Effector memory CD4-positive, alpha-beta T cell (primary cell): ENCODE results near the gene PCSK6.

Source experiments
- DNase-seq, 3 donors: peaks; one replicate each; pipeline ENCODE4 v3.0.0-alpha.2; 2020
- H3K27ac ChIP-seq: 2 replicates; pipeline ENCODE4 v1.7.0; 2013; ENCODE audit warnings: mild to moderate bottlenecking, low read length, moderate library complexity; ENCODE audit not compliant: insufficient read depth, poor library complexity, severe bottlenecking
- H3K27me3 ChIP-seq: replicated peaks from 2 replicates; pipeline ENCODE4 v1.7.0; 2013; ENCODE audit warnings: mild to moderate bottlenecking, low read length; ENCODE audit not compliant: insufficient read depth, control insufficient read depth, poor library complexity, severe bottlenecking
- H3K36me3 ChIP-seq: 2 replicates; pipeline ENCODE4 v1.7.0; 2013; ENCODE audit warnings: mild to moderate bottlenecking, low read length, moderate library complexity; ENCODE audit not compliant: control insufficient read depth, insufficient read depth
- H3K4me1 ChIP-seq: 2 replicates; pipeline ENCODE4 v1.7.0; 2013; ENCODE audit warnings: low read length, mild to moderate bottlenecking; ENCODE audit not compliant: control insufficient read depth, insufficient read depth, poor library complexity, severe bottlenecking
- H3K4me3 ChIP-seq: 2 replicates; pipeline ENCODE4 v1.7.0; 2013; ENCODE audit warnings: low read length, low read depth, mild to moderate bottlenecking; ENCODE audit not compliant: insufficient read depth, poor library complexity, severe bottlenecking
- H3K9me3 ChIP-seq: 2 replicates; pipeline ENCODE4 v1.7.0; 2013; ENCODE audit warnings: mild to moderate bottlenecking, low read length, moderate library complexity; ENCODE audit not compliant: control insufficient read depth

The PCSK6 gene

DNA sequence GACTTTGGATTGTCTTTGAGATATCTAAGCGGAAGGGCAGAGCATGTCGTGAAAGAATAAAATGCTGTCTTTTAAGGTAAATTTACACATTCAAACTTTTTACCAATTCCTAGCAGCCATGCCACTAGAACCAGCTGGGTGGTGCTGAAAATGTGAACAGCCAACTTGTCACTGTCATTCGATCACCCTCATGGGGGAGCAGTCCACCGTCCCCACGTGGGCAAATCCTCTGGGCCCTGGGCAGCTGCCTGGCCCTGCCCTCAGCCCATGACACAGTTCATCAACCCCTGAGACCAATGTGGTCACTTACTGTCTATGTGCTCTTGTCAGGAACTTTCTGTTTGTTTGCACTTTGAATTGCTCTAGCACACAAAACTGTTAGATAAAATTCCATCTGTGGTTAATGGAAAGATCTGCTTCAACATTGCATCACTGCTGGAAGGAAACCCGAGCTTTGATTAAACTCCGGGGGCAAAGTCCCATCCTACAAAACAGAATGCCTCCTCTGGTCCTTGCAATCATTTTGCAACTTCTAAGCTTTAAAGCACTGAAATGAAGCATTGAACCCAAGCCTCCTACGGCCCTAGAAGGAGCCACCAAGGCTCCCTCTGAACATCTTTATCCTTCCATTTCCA is 50.1 kb downstream of the PCSK6 start:
- H3K27me3 ChIP-seq = no peaks in the 10 kb centered on the region
- no peaks in the 10 kb centered on the region for H3K36me3 ChIP-seq
- no peak overlapping the region for H3K27ac ChIP-seq
- DNase-seq = no peak
- no peak overlapping the region for H3K4me3 ChIP-seq
- H3K9me3 ChIP-seq = no peaks in the 10 kb centered on the region
- no peaks in the 10 kb centered on the region for H3K4me1 ChIP-seq

DNA sequence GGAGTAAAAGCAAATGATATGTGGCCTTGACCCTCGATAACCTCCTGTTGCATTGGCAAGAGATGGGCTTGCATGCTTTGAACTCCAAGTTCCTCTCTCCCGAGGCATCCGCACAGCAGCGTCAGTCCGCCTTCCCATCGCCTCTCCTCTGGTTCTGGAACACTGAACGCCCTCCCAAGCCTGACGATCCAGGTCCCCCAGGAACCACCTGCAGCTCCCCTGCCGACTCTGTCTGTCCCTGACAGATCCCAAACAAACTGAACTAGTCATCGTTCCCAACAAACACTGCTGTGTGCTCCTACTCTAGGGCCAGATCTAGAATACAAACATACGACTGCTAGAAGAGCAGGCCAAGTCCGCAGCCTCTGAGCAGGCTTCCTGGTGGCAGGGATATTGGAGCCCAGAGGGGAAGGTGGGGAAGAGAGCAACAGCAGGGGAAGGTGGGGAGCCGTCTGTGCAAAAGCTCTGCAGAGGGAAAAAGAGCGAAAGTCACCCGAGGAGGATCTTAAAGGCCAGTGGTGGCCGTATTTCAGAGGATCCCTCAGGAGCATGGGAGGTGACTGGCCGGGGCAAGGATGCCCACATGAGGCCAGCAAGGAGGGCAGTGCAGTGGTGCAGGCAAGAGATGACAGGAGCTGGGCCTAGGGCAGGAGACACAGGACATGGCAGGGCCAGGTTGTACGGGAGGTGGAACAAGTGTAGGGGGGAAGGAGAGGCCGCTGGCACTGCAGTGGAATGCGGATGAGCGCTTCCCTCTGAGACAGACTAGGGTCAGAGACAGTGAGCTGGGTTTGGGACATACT is 50.8 kb downstream of the PCSK6 start:
- Histone ChIP-seq H3K4me1 (no peaks in the 10 kb centered on the region), H3K9me3 (no peaks in the 10 kb centered on the region), H3K36me3 (no peaks in the 10 kb centered on the region), H3K27ac (no peak overlapping the region), H3K4me3 (no peak overlapping the region), H3K27me3 (no peaks in the 10 kb centered on the region)
- no peak for DNase-seq

DNA sequence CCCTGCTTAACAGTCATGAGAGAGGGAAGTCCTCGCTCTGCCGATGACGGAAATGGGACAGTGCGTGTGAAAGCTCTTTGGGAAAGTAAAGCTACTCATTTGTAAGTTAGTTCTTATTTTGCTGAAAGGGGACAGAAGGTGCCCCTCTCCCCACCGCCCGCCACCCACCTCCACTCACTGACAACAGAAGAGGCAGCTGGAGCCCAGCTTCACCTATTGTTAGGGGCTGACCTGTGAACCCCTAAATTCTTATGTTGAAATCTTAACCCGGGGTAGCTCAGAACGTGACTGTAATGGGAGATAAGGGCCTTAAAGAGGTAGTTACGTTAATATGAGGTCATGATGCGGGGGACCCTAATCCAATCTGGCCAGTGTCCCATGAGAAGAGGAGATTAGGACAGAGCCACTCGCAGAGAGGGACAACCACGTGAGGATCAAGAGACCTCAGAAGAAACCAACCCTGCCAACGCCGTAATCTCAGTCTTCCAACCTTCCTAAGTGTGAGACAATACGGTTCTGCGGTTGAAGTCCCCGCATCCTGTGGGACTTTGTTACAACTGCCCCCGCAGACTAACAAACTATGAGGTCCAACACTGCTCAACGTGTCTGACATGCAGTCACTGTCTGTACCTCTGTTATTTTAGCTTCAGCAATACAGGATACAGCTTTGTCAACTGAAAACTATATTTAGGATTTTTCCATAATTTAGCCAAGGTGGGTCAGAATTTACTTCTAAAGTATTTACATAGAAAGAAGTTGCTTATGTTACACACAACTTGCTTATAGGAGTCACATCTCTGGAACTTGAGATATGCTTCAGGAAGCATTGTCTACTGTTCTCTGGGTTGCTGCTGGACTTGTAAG is 51.7 kb downstream of the PCSK6 start:
- H3K4me3 ChIP-seq = no peak overlapping the region
- H3K9me3 ChIP-seq = no peaks in the 10 kb centered on the region
- H3K27ac ChIP-seq = no peak overlapping the region
- no peaks in the 10 kb centered on the region for H3K4me1 ChIP-seq
- H3K36me3 ChIP-seq = no peaks in the 10 kb centered on the region
- DNase-seq = no peak
- no peaks in the 10 kb centered on the region for H3K27me3 ChIP-seq

DNA sequence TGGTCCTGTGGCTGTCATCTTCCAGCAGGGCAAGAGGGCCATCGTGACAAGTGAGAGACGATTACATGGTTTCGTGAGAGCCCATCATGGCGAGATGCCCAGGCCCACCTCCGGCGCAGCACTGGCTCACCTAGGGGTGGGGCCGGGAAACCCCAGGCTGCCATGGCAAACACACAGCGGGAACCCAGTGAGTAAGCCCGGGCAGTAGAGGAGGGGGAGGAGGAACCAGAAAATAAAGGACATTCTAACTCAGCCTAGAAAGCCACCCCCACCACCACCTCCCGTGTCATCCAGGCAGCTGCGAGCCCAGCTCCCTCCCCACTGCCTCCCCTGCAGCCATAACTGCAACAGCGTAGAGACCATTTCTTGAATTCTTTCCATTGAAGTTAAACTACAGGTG is 52.3 kb downstream of the PCSK6 start:
- Histone ChIP-seq H3K27ac (no peak overlapping the region), H3K4me3 (no peak overlapping the region), H3K36me3 (no peaks in the 10 kb centered on the region), H3K9me3 (no peaks in the 10 kb centered on the region), H3K27me3 (no peaks in the 10 kb centered on the region), H3K4me1 (no peaks in the 10 kb centered on the region)
- DNase-seq = no peak

DNA sequence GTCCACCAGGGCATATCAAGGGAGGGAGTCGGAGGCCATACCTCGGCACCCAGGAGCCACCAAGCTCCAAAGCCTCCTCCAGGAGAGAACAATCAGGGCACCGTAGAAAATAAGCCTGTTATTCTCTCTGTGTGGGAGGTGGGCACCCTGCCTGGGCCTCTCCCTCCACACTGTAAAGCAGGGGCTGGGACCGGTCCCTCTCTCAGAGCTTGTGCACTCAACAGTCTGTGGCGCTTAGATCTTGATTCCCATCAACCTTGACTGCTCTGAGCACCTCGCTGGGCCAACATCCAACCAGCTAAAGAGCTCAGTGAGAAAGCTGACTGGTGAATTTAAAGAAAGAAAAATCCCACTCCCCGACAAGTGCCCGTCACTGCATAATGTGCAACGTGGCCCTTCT is 53.0 kb downstream of the PCSK6 start:
- Histone ChIP-seq H3K27me3 (no peaks in the 10 kb centered on the region), H3K4me3 (no peak overlapping the region), H3K27ac (no peak overlapping the region), H3K36me3 (no peaks in the 10 kb centered on the region), H3K4me1 (no peaks in the 10 kb centered on the region), H3K9me3 (no peaks in the 10 kb centered on the region)
- DNase-seq = no peak

DNA sequence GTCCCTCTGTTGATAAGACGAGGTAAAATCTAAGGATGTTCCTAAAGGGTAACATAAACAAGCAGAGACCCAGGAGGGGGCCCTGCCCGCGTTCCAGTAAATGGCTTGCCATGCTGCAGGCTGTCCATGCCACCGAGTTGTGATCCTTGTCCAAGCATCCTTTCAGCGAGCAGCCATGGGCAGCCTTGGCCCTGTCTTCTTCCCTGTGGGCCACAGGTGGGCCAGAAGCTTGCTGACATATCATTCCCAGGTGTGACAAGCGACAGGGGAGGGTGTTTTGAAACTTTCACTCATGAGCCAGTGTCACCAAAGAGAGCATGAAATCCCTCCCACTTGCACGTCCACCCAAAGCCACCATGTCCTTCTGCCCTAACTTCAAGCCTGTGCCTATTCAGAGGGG is 53.7 kb downstream of the PCSK6 start:
- Histone ChIP-seq H3K4me1 (no peaks in the 10 kb centered on the region), H3K27me3 (no peaks in the 10 kb centered on the region), H3K9me3 (no peaks in the 10 kb centered on the region), H3K27ac (no peak overlapping the region), H3K36me3 (no peaks in the 10 kb centered on the region), H3K4me3 (no peak overlapping the region)
- DNase-seq = no peak

DNA sequence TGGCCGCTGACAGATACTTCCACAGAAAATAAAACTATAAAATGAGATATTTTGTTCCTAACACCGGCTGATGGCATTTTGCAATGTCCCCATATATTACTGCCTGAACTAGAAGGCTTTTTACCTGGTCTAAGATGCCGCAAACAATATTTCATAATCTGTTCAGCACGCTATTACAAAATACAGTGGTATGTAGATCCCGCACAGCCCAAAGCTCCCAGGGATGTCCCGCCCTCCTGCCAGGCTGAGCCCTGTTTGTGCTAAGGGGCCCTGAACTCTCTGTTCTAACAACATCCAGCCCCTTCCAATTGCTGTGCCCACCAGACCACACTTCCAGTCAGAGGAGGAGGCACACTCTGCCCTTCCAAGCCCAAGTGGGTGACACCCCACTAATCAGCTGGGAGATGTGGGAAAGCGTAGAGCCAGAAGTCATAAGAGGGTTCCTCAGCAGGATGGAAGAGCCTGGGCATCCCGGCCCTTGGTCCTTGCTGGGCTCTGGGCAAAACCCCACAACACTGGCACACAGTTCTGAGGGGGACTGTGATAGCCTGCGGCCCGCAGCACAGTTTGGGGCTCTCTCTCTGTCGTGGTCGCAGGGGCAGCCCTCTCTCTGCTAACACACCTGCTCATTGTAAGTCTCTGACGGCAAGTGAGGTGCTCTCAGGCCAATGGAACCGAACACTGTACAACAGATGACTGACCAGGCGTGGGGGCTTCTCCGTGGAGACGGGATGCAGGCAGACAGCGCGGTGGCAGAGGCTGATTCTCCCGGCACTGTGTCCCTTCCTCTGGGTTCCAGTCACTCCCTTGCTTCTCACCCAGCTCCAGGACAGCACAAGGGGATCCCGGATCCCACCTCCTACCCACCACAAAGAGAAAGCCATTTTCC is 55.2 kb downstream of the PCSK6 start:
- H3K27me3 ChIP-seq = no peaks in the 10 kb centered on the region
- no peak overlapping the region for H3K27ac ChIP-seq
- no peak for DNase-seq
- no peaks in the 10 kb centered on the region for H3K4me1 ChIP-seq
- H3K4me3 ChIP-seq = no peak overlapping the region
- H3K9me3 ChIP-seq = no peaks in the 10 kb centered on the region
- H3K36me3 ChIP-seq = no peaks in the 10 kb centered on the region

DNA sequence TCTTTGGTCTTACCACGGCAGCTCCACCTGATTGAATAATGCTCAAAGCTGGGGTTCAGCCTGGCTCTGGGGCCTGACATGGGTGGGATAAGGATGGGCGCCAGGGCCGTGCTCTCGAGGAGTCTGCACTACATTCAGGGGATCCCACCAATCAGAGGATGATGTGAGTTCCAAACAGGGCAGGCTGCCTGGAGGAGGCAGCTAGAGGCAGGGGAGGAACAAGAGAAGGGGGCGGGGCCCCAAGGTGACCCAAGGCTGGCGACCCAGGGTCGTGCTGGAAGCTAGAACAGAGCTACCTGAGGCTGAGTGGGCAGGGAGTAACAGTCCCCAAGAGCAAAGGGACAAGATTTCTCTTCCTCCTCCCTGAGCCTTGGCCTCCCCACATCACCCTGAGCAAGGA is 56.1 kb downstream of the PCSK6 start:
- Histone ChIP-seq H3K27ac (no peak overlapping the region), H3K27me3 (no peaks in the 10 kb centered on the region), H3K9me3 (no peaks in the 10 kb centered on the region), H3K4me1 (no peaks in the 10 kb centered on the region), H3K4me3 (no peak overlapping the region), H3K36me3 (no peaks in the 10 kb centered on the region)
- DNase-seq = no peak

DNA sequence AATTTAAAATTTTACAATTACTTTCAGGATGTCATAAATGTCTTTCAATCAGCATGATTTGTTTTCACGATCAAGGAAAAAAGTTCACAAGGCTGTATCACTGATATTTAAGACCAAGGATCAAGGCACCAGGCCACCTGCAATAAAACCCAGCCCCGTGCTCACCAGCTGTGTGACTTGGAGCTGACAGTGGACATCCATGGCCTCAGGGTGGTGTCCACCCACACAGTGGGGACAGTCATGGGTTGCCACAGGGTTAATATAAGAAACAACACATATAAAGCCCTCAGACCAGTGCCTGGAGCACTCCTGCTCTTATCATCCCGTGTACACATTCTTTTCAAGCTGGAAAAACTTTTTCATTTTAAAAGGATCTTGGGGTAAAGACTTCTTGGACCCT is 56.5 kb downstream of the PCSK6 start:
- Histone ChIP-seq H3K4me1 (no peaks in the 10 kb centered on the region), H3K4me3 (no peak overlapping the region), H3K9me3 (no peaks in the 10 kb centered on the region), H3K36me3 (no peaks in the 10 kb centered on the region), H3K27me3 (no peaks in the 10 kb centered on the region), H3K27ac (no peak overlapping the region)
- DNase-seq = no peak
